Left lung (tissue), 10 donors: ENCODE data around the gene MISP. TPM values are rescaled to one million over a fixed set of nuclear protein-coding genes. Genes with fewer than 3 reads are reported as not detected.

Experiments
- ATAC-seq: fragments of 200-7000 bp; cut with Tn5 transposase; one replicate; pipeline ENCODE4 v1.9.1; 2020; ENCODE audit warnings: moderate library complexity
- DNase-seq, 4 donors: peaks; one replicate each; pipeline ENCODE4 v3.0.0-alpha.2; 2013 to 2020
- H3K27ac ChIP-seq, 2 donors: fragments of 200-600 bp; sonication (generic) in 1 of 2; one replicate each; pipeline versions ENCODE4 v1.5.0 to v1.8.0; 2020 to 2021
- H3K27me3 ChIP-seq, 2 donors: fragments of 200-600 bp; sonication (generic) in 1 of 2; one replicate each; pipeline versions ENCODE4 v1.5.0 to v1.8.0; 2020 to 2021
- H3K36me3 ChIP-seq, 2 donors: fragments of 200-600 bp; sonication (generic) in 1 of 2; one replicate each; pipeline versions ENCODE4 v1.5.0 to v1.8.0; 2020 to 2021
- H3K4me1 ChIP-seq, 2 donors: fragments of 200-600 bp; one replicate each; pipeline ENCODE4 v1.8.0; 2021
- H3K4me3 ChIP-seq, 2 donors: fragments of 200-600 bp; sonication (generic) in 1 of 2; one replicate each; pipeline versions ENCODE4 v1.5.0 to v1.8.0; 2020 to 2021; ENCODE audit warnings: mild to moderate bottlenecking in 1 of 2
- H3K9me3 ChIP-seq, 2 donors: fragments of 200-600 bp; sonication (generic) in 1 of 2; one replicate each; pipeline versions ENCODE4 v1.5.0 to v1.8.0; 2020 to 2021
- intact Hi-C, 2 donors: fragments of 100-400 bp; cut with DNase I; formaldehyde crosslinking; loops; one replicate each; pipeline versions ENCODE4 v1.11.2 to v1.14.2; 2022
- polyA plus RNA-seq, 6 donors: library from polyadenylated mRNA; unstranded; fragments of 120-200 nt; gene quantifications; one replicate each; pipeline ENCODE4 v1.2.1, GENCODE V29; 2013; ENCODE audit not compliant: insufficient read length in 6 of 6
- total RNA-seq, 2 donors: library from RNA; stranded (reverse); fragmentation: NEBNext Ultra II Directional; extraction: Animal tissue kit (Norgen Biotek cat#: 25700); gene quantifications; one replicate each; pipeline ENCODE4 v1.2.1, GENCODE V29; 2021
- TF ChIP-seq, protein P1 (sequence below), 2 donors: fragments of 200-600 bp; sonication (generic) in 1 of 2; IDR thresholded peaks; one replicate each; pipeline versions ENCODE4 v1.5.0 to v1.8.0; 2021; ENCODE audit warnings: antibody characterized with exemption in 2 of 2
- donor health status: DM: no; HTN: yes; CAD: no.
- donor health status: DM: no; HTN: no; CAD: no.

The MISP gene
- total and polyA plus RNA-seq, 8 donors = 5.8 to 44.0 (median 13.2) TPM

DNA sequence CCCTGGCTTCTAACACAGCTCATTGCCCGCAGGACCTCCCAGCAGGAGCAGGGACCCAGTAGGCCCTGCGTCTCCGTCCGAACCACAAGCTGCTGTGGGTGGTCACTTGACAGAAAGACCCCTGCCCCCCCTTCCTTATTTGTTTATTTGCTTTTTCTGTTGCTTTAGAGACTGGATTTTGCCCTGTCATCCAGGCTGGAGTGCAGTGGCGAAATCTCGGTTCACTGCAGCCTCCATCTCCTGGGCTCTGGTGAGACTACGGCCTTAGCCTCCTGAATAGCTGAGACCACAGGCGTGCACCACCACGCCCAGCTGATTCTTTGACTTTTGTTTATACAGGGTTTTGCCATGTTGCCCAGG, 38.8 kb downstream of the MISP start:
- peak overlapping the region; percentile 62 to 71 for H3K27ac ChIP-seq
- TF ChIP-seq, protein P1, sequence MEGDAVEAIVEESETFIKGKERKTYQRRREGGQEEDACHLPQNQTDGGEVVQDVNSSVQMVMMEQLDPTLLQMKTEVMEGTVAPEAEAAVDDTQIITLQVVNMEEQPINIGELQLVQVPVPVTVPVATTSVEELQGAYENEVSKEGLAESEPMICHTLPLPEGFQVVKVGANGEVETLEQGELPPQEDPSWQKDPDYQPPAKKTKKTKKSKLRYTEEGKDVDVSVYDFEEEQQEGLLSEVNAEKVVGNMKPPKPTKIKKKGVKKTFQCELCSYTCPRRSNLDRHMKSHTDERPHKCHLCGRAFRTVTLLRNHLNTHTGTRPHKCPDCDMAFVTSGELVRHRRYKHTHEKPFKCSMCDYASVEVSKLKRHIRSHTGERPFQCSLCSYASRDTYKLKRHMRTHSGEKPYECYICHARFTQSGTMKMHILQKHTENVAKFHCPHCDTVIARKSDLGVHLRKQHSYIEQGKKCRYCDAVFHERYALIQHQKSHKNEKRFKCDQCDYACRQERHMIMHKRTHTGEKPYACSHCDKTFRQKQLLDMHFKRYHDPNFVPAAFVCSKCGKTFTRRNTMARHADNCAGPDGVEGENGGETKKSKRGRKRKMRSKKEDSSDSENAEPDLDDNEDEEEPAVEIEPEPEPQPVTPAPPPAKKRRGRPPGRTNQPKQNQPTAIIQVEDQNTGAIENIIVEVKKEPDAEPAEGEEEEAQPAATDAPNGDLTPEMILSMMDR (IDR thresholded peaks at IDR 0.05) = no peak
- no peak overlapping the region for H3K4me3 ChIP-seq
- DNase-seq (no peak), ATAC-seq (no peak)
- H3K9me3 ChIP-seq = no peaks in the 10 kb centered on the region
- no peaks in the 10 kb centered on the region for H3K36me3 ChIP-seq
- H3K4me1 ChIP-seq = peaks cover 8 to 44% of the 10 kb centered on the region in 2 donors
- no peaks in the 10 kb centered on the region for H3K27me3 ChIP-seq
- intact Hi-C loops = no loop called here

DNA sequence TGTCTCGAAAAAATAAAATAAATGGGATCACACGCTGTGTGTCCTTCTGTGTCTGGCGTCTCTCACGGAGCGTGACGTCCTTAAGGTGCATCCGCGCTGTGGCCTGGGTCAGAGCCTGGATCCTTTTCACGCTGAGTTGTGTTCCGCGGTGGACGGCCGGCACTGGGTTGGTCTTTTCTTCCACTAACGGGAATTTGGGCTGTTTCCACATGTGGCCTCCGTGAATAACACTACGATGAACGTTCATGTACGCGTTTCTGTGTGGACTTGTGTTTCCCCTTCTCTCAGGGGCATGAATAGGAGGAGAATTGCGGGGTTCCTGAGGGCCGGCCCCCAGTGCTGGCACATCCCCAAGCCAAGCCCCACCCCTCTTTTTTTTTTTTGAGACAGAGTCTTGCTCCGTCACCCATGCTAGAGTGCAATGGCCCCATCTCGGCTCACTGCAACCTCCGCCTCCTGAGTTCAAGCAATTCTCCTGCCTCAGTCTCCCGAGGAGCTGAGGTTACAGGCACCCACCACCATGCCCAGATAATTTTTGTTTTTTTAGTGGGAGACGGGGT, 40.2 kb downstream of the MISP start:
- peak overlapping the region; percentile 13 to 71 for H3K27ac ChIP-seq
- H3K4me1 ChIP-seq = peaks cover 8 to 50% of the 10 kb centered on the region in 2 donors
- ATAC-seq = no peak
- H3K27me3 ChIP-seq = no peaks in the 10 kb centered on the region
- no peaks in the 10 kb centered on the region for H3K36me3 ChIP-seq
- DNase-seq = no peak
- H3K4me3 ChIP-seq = no peak overlapping the region
- TF ChIP-seq, protein P1 (IDR thresholded peaks at IDR 0.05) = no peak
- intact Hi-C loops = no loop called here
- no peaks in the 10 kb centered on the region for H3K9me3 ChIP-seq

DNA sequence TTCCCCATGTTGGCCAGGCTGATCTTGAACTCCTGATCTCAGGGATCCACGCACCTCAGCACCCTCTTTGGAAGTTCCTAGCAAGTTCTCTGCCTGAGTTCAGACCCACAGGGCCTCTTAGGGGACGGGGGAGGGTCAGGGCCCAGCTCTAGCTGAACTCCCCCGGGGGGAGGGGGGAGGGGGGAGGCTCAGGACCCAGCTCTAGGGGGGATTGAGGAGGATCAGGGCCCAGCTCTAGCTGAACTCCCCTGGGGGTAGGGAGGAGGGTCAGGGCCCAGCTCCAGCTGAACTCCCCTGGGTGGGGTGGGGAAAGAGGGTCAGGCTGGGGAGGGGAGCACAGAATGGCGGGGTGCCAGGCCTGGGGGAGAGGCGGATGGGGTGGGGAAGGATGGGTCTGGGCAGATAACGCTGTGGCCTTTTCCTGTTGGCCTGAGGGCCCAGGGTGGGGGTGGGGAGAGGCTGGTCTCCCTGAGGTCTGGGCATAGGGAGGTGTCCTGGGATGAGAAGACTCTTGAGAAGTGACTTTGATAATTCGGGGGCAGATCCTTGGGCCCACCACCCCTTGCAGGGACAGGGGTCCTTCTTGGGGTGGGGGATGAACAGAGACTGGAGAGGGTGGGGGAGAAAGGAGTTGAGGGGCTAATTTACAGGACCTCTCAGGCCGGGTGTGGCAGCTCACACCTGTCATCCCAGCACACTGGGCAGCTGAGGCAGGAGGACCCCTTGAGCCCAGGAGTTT, 40.8 kb downstream of the MISP start:
- no peak for DNase-seq
- no peak overlapping the region for H3K4me3 ChIP-seq
- no peaks in the 10 kb centered on the region for H3K27me3 ChIP-seq
- H3K4me1 ChIP-seq = peaks cover 8 to 56% of the 10 kb centered on the region in 2 donors
- TF ChIP-seq, protein P1 (IDR thresholded peaks at IDR 0.05) = no peak
- intact Hi-C loops = no loop called here
- peak overlapping the region; percentile 59 to 71 for H3K27ac ChIP-seq
- no peaks in the 10 kb centered on the region for H3K36me3 ChIP-seq
- no peak for ATAC-seq
- H3K9me3 ChIP-seq = no peaks in the 10 kb centered on the region

DNA sequence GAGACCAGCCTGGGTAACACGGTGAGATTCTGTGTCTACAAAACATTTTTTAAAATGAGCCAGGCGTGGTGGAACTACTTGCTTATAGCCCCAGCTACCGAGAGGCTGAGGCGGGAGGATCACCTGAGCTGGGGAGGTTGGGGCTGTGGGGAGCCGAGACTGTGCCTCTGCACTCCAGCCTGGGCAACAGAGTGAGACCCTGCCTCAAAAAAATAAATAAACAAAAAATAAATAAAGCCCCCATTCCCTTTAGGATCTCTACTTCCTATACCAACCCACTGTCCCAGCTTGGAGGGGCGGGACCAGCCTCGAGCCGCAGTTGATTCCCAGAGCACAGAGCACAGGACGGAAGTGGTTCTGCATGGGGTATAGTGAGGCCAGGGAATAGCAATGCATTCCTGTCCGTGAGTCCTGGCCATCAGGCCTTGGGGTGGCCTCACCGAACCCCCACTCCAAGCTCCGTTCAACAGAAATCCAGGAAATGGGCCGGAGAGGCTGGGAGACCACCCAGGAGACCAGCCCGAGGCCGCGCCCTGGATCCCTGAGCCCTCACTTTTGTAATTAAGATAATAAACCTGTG, 41.5 kb downstream of the MISP start:
- H3K27ac ChIP-seq = peak overlapping the region; percentile 62 to 71
- peaks cover 8 to 55% of the 10 kb centered on the region in 2 donors for H3K4me1 ChIP-seq
- DNase-seq = no peak
- H3K27me3 ChIP-seq = no peaks in the 10 kb centered on the region
- no peaks in the 10 kb centered on the region for H3K36me3 ChIP-seq
- no peaks in the 10 kb centered on the region for H3K9me3 ChIP-seq
- TF ChIP-seq, protein P1 (IDR thresholded peaks at IDR 0.05) = no peak
- ATAC-seq = no peak
- intact Hi-C loops = no loop called here
- H3K4me3 ChIP-seq = no peak overlapping the region

DNA sequence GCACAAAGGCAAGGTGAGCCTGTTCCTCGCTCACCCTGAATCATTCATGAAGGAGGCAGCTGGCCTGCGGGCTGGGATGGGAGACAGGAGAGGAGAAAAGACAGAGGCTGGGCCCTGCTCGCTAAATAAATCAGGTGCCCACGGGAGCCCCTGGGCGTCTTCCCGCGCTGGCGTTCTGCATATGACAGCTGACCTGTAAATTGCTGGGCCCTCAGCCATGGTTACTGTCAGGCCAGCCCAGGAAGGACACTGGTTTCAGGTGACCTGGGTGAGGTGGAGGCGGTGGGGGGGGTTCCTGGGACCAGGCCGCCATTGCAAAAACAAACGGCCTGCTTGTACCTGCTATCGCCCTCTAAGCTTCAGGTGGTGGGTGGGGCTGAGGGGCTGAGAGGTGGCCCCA, 42.9 kb downstream of the MISP start:
- peaks cover 7 to 50% of the 10 kb centered on the region in 2 donors for H3K4me1 ChIP-seq
- H3K36me3 ChIP-seq = no peaks in the 10 kb centered on the region
- H3K27ac ChIP-seq = no peak overlapping the region
- DNase-seq (no peak), ATAC-seq (no peak)
- intact Hi-C loops = no loop called here
- TF ChIP-seq, protein P1 (IDR thresholded peaks at IDR 0.05) = no peak
- H3K27me3 ChIP-seq = no peaks in the 10 kb centered on the region
- no peak overlapping the region for H3K4me3 ChIP-seq
- no peaks in the 10 kb centered on the region for H3K9me3 ChIP-seq
